ENCODE results near the gene MAML3.
A peak's percentile ranks its signal among the peaks of the same experiment; 100 is the strongest.

The MAML3 gene

GRCh38 chr4:140154572-140154891 is 548 bp upstream of the MAML3 start:
- no peak for DNase-seq

- no peak for DNase-seq
Observed at GRCh38 chr4:140153419-140153717, 616 bp downstream of the MAML3 start.

- peak in 1 of 2 donors; percentile 33 for DNase-seq
Observed at GRCh38 chr4:140152751-140153418, 1.1 kb downstream of the MAML3 start.

DNA sequence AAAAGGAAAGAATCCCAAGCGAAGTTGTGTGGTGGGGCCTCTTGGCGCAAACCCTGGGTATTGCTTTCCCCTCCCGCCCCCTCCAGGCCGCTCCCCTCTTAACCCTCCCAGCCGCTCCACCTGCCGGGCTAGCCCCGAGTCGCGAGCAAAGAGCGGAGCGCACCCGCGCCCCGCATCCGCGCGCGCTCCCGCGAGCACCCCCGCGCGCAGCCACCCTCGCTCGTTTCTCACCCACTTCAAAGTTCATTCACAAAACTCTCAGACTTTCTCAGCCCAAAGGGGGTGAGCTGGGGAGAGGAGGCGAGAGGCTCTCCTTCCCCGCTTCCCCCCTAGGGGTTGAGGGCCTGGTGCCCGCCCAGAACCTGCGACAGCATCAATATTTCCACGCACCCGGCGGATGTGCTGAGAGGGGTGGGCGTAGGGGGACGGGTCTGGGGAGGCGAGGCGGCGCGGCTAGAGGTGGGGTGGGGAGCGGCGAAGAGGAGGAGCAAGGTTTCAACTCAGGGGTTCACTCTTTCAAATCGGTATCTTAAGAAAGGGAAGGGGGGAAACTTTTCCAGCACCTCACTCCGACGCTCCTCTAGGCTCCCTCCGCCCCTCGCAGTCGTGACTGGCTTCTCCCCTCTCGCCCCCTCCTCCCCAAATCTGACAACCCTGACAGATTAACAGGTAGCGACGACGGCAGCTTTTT is 1.8 kb downstream of the MAML3 start:
- peak; percentile 85 to 86 for DNase-seq

GRCh38 chr4:140151699-140152012 is 2.3 kb downstream of the MAML3 start:
- DNase-seq, result peak; percentile 86 to 88

- peak; percentile 89 to 93 for DNase-seq
Observed at GRCh38 chr4:140150886-140151698, 2.9 kb downstream of the MAML3 start.

DNA sequence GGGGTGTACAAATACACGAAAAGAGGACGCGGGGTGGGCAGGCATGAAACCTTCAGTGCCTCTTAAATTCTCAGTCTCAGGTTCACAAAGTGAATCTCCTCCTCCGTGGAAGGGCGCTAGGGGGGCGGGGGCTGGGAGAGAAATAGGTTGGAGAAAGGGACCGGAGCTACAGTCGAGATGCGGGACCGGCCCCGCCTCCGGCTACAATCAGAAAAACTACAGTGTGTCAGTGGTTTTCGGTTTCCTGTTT is 3.4 kb downstream of the MAML3 start:
- no peak for DNase-seq

GRCh38 chr4:140149846-140150635 is 3.9 kb downstream of the MAML3 start:
- DNase-seq, result peak; percentile 30 to 54

- no peak for DNase-seq
Observed at GRCh38 chr4:140144050-140144449, 9.9 kb downstream of the MAML3 start.

GRCh38 chr4:140141210-140141835 is 12.7 kb downstream of the MAML3 start:
- no peak for DNase-seq

DNA sequence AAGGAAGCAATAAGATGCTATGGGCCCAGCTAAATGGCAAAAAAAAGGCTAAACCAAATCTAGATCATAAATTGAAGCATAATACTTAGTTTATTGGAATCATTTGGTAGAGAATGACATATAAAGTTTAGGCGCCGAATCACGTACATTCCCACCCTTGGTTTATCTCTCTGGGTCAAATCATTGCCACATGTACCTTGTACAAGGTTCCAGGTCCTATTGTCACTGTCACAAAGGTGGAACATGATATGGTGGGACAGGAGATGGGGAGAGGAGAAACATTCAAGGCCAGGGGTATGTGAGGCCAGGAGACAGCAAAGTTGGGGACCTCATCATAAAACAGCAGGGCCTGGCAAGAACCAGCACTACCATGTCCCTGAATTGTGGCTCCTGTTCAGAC is 13.4 kb downstream of the MAML3 start:
- DNase-seq, result no peak

DNA sequence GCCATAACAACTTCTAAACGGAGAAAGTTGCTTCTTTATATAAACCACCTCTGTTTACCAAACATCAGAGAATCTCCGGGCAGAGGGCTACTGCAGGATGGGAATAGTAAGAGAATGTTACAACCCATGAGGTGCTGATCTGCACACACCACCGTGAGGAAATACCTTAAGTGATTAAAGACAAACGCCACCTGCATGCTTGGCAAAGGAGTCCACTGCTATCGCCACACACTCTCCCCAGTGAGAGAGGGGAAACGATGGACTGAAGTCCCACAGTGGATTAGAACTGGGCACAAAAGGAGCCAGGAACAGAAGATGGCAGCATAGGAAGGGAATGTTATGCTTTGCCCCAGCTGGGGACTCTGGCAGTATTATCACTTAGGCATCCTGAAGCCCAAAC is 15.6 kb downstream of the MAML3 start:
- DNase-seq, result no peak

DNA sequence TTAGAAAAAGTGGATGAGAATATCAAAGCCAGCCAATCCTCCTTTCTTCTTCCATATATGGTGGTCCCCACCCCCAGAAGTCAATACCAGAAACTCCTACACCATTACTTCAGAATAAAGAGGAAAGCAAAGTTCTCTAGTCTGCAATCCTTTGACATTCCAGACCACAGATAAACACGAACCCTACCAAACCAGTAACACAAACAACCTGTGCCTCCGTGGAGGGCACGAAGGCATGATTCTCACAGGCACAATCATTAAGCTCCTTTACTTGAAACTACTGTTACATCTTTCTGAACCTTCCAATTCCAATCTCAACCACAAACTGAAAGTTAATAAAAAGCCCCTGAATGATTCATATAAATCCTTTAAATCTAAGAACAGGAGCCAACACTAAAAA is 16.3 kb downstream of the MAML3 start:
- no peak for DNase-seq

DNA sequence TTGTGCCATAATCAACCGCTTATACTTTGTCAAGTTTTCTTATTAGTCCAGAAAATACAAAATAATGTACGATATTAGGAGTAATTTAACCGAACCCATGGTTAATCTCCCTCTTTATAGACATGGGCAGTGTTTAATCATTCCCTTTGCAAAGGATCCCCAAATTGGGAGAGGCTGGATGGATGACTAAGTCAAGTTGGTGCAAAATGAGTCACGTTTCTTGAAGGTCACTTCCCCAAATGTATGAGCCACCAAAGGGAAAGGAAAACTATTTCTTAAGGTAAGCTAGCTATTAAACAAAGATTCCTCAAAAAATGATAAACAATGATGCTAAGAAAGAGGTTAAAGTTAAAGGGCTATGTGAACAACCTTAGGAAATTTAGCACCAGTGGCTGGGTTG is 17.5 kb downstream of the MAML3 start:
- peak in 1 of 2 donors; percentile 63 for DNase-seq

DNA sequence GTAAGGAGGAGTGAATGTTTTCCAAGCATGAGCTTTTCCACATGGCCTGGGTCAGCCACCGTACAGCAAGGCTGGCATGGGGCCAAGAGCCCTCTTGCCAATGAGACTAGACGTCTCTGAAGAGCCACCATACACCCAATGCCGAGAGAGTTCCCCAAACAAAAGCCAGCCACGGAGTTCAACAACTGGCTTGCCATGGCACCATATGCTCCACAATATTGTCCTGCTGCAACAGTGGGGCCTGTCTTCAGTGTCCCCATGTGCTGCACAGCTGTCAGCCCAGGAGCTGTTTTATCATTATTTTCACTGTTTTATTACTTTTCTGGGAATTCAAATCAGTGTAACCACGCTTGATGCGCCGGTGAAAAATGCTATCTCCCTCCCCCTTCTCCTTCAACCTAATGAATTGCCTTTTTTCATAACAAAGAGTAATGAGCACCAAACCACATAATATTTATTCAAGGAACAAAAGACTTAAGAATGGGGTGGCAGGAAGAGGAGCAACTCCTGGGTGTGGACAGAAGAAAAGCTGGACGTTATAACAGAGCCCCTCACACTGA is 18.4 kb downstream of the MAML3 start:
- no peak for DNase-seq

- DNase-seq, result no peak
Observed at GRCh38 chr4:140134746-140135425, 19.1 kb downstream of the MAML3 start.

GRCh38 chr4:140133576-140133975 is 20.4 kb downstream of the MAML3 start:
- no peak for DNase-seq

DNA sequence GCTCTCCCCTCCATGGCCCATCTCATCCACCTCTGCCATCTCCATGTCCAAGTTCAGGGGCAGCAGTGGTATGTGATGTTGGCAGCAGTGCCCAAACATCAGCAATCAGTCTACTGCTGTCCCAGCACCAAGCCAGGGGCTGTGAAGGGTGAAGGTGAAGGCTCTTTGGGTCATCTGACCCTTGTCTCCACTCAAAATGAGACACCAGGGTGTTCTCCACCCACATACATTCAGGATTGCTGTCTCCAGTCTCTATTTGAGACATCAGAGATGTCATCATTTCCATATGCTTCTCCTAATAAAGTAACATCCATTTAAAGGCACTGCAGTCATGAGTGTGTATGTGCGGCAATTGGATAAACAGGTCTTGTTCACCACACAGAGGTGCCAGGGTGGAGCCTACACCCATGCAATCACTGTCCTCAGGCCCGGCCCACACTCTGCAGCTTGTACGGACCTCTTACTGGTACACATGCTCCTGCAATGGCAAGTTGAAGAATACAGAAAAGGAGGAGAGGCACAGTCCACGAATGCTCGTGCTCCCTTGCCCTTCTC is 22.2 kb downstream of the MAML3 start:
- no peak for DNase-seq

DNA sequence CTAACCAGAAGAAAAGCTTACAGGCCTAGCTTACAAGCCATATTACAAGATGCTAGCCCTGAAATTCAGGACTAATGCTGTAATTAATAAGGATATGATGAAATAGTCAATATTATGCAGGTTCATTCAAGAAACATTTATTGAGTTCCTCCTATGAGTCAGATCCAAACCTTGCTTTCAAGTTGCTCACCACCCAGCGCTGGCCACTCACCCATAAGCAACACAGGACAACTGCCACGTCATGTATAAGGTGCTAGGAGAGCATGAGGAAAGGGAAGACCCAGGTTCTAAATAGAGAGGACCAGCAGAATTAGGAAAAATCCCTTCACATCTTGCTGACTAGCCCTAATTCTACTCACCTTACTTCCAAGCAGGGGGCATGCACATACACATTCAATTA is 23.3 kb downstream of the MAML3 start:
- no peak for DNase-seq

- DNase-seq, result no peak
Observed at GRCh38 chr4:140127422-140127821, 26.6 kb downstream of the MAML3 start.

DNA sequence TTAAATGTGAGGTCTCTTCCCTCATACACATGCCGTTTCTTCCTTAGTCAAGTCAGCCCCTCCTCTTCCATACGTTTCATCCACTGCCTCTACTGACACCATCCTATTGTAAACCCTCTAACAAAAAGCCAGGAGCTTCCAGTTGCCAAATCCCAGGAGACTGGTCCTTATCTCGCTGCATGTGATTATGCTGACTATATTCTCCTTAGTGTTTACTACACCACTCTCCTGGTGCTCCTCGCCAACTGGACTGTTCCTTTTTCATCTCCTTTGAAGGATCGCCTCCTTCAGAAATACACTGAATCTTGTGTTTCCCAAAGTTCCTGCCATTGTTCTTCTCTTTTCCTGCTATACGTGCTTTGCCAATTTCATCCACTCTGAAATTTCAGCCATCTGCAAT is 27.7 kb downstream of the MAML3 start:
- DNase-seq, result no peak

DNA sequence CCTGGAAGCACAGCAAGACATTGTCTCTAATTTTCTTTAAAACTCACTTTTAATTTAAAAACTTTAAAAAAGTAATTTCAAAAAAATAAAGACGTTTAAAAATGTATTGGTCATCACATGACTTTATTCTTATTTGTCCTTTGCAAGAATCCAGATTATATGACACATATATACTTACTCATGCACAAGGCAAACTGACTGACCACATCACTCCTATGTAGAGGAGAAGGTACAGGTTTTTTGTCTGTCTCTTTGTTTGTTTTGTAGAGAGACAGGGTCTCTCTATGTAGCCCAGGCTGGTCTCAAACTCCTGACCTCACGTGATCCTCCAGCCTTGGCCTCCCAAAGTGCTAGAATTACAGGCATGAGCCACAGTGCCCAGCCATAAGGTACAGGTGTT is 28.6 kb downstream of the MAML3 start:
- DNase-seq, result no peak
